Erythroblast (primary cell): Measurements from ENCODE around the gene PSORS1C2.

Source experiments
- GATA1 ChIP-seq: IDR thresholded peaks from 2 replicates; pipeline ENCODE4 v1.6.1; 2011; ENCODE audit warnings: low read depth, mild to moderate bottlenecking, control low read depth, low read length, moderate library complexity
- POLR2A ChIP-seq: IDR thresholded peaks from 2 replicates; pipeline ENCODE4 v1.6.1; 2011; ENCODE audit warnings: mild to moderate bottlenecking, low read length

DNA sequence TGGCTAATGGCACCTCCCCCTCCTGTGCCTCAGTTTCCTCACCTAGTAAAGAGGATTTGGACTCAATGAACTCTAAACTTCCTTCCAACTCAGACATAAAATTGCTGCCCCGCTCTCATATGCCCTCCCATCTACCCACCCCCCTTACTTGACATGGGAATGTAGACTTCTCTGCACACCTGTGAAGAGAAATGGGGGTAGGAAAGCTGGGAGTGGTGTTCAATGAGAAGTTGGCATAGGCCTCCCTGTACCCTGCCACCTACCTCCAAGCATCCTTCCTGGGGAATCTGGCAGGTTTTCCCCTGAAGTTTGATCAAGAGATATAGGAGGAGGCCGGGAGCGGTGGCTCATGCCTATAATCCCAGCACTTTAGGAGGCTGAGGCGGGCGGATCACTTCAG is 35.5 kb upstream of the PSORS1C2 start:
- no peak for TF ChIP-seq POLR2A
- no peak for TF ChIP-seq GATA1
